Femur (tissue), 1 donor: ENCODE results near the gene PEX12.
"Not testable (repeated sequence)": the region's sequence is repeated elsewhere in the genome, so short reads cannot be mapped to it uniquely, and the experiment has no call there.

ENCODE experiments used
- DNase-seq: peaks from one replicate; pipeline ENCODE4 v3.0.0-alpha.2; 2017

Gene PEX12

GRCh38 chr17:35534576-35535093 lies 43.7 kb downstream of the PEX12 start:
- no peak for DNase-seq

DNA sequence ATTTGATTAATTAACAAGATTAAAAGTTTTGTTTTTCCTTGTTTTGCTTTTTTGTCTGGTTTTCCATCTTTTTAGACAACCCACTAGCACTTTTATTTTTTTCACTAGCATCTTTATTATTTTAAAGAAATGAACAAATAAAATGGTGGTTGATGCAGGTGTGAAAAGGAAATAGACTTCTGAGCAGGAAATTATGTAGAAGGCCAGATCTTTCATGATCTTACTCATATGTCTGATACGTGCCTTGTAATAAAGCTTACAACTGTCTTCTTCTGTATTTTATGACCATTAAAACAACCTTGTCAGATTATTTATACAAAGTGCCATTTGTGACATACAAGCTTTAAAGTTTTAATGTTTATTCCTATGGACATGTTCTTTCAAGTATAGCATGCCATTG lies 47.2 kb downstream of the PEX12 start:
- no peak for DNase-seq

DNA sequence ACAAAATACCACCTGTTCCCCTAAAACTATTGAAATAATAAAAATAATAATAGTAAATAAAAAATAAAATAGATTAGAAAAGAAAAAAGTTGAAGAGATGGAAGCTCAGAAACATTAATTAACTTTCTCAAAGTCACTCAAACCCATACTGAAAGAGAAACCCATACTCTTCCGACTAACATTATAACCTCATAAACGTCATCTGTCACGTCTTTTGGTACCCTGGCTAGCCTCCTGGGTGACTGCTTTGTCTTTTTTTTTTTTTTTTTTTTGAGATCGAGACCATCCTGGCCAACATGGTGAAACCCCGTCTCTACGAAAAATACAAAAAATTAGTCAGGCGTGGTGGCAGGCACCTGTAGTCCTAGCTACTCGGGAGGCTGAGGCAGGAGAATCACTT lies 48.5 kb downstream of the PEX12 start:
- no peak for DNase-seq

- DNase-seq = not testable (repeated sequence)
These were observed 49.0 kb downstream of the PEX12 start for GRCh38 chr17:35529326-35529725.
